Inflammatory macrophage treated with lipopolysaccharide for 4 hours (primary cell): ENCODE measurements around the gene MAPK8IP2.
"Not testable (repeated sequence)": the region's sequence is repeated elsewhere in the genome, so short reads cannot be mapped to it uniquely, and the experiment has no call there.

Experiments used
- DNase-seq: peaks from one replicate; pipeline ENCODE4 v3.0.0-alpha.2; 2020

The MAPK8IP2 gene

GRCh38 chr22:50600967-50601668 lies 525 bp downstream of the MAPK8IP2 start:
- no peak for DNase-seq

- DNase-seq, result no peak
These were observed 1.2 kb downstream of the MAPK8IP2 start for GRCh38 chr22:50601669-50602337.

- no peak for DNase-seq
These were observed 1.7 kb downstream of the MAPK8IP2 start for GRCh38 chr22:50602338-50602700.

GRCh38 chr22:50603511-50604255 lies 3.1 kb downstream of the MAPK8IP2 start:
- no peak for DNase-seq

- no peak for DNase-seq
These were observed 3.8 kb downstream of the MAPK8IP2 start for GRCh38 chr22:50604256-50605001.

- no peak for DNase-seq
These were observed 4.5 kb downstream of the MAPK8IP2 start for GRCh38 chr22:50605002-50605612.

GRCh38 chr22:50605613-50606074 lies 5.1 kb downstream of the MAPK8IP2 start:
- DNase-seq, result no peak

- DNase-seq, result no peak
These were observed 5.8 kb downstream of the MAPK8IP2 start for GRCh38 chr22:50606165-50606945.

- no peak for DNase-seq
These were observed 6.5 kb downstream of the MAPK8IP2 start for GRCh38 chr22:50606946-50607658.

- DNase-seq, result no peak
These were observed 7.0 kb downstream of the MAPK8IP2 start for GRCh38 chr22:50607659-50608020.

- DNase-seq, result not testable (repeated sequence)
These were observed 7.7 kb downstream of the MAPK8IP2 start for GRCh38 chr22:50608058-50608840.

- no peak for DNase-seq
These were observed 8.4 kb downstream of the MAPK8IP2 start for GRCh38 chr22:50608996-50609395.

GRCh38 chr22:50609599-50609998 lies 9.0 kb downstream of the MAPK8IP2 start:
- DNase-seq, result no peak

GRCh38 chr22:50610041-50610451 lies 9.5 kb downstream of the MAPK8IP2 start:
- no peak for DNase-seq

GRCh38 chr22:50610581-50610980 lies 10.0 kb downstream of the MAPK8IP2 start:
- DNase-seq, result no peak

- DNase-seq, result no peak
These were observed 10.9 kb downstream of the MAPK8IP2 start for GRCh38 chr22:50611341-50612060.

- DNase-seq, result no peak
These were observed 11.6 kb downstream of the MAPK8IP2 start for GRCh38 chr22:50612168-50612527.

- DNase-seq, result no peak
These were observed 12.1 kb downstream of the MAPK8IP2 start for GRCh38 chr22:50612528-50613221.
